WI38 (cell line): ENCODE results near the gene ZNF780A.
A peak's percentile ranks its signal among the peaks of the same experiment; 100 is the strongest.

ENCODE experiments used
- H3K4me3 ChIP-seq: 2 replicates; pipeline ENCODE4 v1.5.1; 2011; ENCODE audit warnings: low read depth, mild to moderate bottlenecking, control low read depth, low read length
- TF ChIP-seq, protein P1 (sequence below): IDR thresholded peaks from 2 replicates; pipeline ENCODE4 v1.5.1; 2012; ENCODE audit warnings: low read depth, mild to moderate bottlenecking, control low read depth, low read length

ZNF780A gene

DNA sequence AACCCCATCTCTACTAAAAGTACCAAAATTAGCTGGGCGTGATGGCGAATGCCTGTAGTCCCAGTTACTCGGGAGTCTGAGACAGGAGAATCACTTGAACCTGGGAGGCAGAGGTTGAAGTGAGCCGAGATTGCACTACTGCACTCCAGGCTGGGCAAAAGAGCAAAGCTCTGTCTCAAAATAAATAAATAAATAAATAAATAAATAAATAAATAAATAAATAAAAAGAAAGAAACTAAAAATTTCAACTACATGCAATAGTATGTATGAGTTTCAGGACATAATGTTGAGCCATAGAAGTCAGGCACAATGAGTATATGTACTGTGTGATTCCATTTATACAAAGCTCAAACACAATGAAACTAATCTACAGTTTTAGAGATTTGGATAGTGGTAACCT, 12.9 kb upstream of the ZNF780A start:
- no peak overlapping the region for H3K4me3 ChIP-seq
- TF ChIP-seq, protein P1, sequence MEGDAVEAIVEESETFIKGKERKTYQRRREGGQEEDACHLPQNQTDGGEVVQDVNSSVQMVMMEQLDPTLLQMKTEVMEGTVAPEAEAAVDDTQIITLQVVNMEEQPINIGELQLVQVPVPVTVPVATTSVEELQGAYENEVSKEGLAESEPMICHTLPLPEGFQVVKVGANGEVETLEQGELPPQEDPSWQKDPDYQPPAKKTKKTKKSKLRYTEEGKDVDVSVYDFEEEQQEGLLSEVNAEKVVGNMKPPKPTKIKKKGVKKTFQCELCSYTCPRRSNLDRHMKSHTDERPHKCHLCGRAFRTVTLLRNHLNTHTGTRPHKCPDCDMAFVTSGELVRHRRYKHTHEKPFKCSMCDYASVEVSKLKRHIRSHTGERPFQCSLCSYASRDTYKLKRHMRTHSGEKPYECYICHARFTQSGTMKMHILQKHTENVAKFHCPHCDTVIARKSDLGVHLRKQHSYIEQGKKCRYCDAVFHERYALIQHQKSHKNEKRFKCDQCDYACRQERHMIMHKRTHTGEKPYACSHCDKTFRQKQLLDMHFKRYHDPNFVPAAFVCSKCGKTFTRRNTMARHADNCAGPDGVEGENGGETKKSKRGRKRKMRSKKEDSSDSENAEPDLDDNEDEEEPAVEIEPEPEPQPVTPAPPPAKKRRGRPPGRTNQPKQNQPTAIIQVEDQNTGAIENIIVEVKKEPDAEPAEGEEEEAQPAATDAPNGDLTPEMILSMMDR = no peak

DNA sequence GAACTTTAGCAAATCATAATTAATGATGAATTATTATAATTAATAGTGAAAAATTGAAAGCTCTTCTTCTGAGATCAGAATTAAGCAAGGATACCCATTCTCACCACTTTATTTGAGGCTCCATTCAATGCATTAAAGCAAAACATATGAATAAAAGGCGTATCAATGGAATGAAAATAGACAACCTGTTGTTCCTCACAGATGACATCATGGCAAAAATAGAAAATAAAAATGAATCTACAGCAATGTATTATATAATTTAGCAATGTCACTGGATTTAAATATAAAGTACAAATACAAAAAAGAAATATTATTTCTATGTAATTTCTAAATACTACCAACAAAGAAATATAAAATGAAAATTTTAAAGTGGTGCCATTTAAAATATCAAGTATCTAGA, 11.1 kb upstream of the ZNF780A start:
- no peak overlapping the region for H3K4me3 ChIP-seq
- TF ChIP-seq, protein P1 = no peak

DNA sequence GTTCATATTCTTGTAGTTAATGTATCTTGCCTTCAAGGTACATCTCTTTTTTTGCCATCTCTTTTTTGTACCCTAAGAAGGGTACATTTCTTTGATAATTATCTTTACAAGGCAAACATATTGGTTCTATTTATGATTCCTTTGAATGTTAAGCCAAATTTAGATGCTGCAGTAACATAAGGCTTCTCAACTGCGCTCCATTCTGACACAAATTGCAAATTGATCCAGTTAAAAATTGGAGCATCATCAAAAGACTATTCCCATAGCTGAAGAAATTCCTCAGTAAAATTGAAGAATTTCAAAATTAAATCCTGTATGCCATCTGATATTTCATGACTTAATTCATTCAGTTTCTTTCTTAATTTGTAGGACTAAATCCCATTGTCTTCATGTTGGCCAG, 2.7 kb upstream of the ZNF780A start:
- TF ChIP-seq, protein P1 = no peak
- H3K4me3 ChIP-seq = no peak overlapping the region

DNA sequence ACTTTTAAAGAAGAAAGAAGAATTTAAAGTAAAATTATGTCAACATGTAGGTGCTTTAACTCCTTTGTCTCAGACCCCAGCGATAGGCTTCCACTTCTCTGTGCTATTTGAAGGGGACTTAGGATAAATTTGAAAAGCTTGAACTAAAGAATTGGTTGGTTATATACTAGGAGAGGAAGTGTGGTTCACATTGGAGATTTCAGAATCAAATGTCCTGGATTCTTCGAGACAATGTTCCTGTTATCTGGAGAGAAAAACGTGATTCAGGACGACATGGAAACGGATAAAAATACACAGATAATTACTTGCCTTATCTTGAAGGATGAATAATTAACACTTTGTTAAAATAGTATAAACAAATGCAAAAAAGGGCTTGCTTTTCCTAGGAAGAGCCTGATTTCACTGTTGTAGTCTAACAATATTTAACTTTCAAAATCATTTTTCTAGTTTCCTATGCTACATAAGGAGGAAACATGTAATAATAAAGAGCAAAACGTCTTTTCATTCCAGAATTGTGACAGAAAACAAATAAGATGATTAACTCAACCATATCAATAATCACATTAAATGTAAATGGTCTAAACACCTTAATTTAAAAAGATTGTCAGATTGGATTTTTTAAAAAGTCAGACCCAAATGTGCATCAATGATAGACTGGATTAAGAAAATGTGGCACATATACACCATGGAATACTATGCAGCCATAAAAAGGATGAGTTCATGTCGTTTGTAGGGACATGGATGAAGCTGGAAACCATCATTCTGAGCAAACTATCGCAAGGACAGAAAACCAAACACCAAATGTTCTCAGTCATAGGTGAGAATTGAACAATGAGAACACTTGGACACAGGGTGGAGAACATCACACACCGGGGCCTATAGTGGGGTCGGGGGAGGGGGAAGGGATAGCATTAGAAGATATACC, 724 bp upstream of the ZNF780A start:
- TF ChIP-seq, protein P1 = no peak
- H3K4me3 ChIP-seq = peak overlapping the region; percentile 91

DNA sequence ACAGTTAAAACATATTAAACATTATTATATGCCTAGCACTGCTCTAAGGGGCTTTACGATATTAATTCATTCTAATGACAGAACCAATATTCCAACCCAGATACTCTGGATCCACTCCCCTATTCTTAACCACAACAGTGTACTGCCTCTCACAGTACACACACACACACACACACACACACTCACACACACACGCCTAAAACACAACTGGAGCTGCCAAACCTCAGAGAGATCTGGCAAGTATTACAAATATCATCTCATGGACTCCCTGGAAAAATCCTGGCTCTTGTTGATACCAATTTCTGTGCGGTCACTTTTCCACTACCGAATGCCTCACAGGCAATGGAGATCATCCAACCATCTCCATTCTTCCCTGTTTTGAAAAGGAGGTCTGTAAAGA, 1.3 kb downstream of the ZNF780A start:
- peak overlapping the region; percentile 91 for H3K4me3 ChIP-seq
- TF ChIP-seq, protein P1 = no peak

DNA sequence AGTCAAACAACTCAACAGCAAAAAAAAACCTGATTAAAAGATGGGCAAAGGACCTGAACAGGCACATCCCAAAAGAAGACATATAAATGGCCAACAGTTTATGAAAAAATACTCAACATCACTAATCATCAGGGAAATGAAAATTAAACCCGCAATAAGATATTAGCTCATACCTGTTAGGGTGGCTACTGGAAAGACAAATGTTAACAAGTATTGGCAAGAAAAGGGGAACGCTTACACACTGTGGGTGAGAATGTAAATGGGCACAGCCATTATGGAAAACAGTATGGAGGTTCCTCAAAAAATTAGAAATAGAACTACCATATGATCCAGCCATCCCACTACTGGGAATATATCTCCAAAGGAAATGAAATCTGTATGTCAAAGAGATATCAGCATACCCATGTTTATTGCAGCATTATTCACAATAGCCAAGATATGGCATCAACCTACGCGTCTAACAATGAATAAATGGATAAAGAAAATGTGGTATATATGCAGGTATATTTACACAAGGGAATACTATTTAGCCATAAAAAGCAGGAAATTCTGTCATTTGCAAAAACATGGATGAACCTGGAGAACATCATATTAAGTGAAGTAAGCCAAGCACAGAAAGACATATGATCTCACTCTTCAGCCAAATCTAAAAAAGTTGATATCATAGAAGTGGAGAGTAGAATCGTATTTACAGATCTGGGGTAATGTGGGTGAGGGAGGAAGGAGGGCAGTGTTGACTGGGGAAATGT, 2.3 kb downstream of the ZNF780A start:
- no peak overlapping the region for H3K4me3 ChIP-seq
- TF ChIP-seq, protein P1 = no peak

DNA sequence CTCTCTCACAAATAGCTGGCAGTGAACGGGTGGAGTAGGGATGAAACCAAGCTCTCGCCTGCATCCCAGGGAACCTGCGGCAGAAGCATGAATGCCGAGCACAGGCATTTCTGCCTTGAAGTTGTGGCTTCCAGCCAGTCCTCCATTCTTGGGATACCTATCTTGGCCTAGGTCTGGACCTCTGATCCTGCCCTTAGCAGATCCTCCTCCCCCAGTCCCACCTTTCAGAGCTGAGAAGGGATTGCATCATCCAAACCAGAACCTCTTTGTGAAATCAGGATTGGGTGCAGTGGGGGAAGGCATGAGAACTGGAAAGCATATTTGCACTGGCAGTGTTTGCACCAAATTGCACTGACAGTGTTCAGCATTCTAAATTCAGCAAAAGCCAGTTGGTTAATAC, 5.8 kb downstream of the ZNF780A start:
- no peak overlapping the region for H3K4me3 ChIP-seq
- TF ChIP-seq, protein P1 = no peak
